Effector CD4-positive, alpha-beta T cell (primary cell): ENCODE measurements around the gene NIT2.
"Not testable (repeated sequence)": the region's sequence is repeated elsewhere in the genome, so short reads cannot be mapped to it uniquely, and the experiment has no call there.

Experiments used
- DNase-seq: peaks from one replicate; pipeline ENCODE4 v3.0.0-alpha.2; 2020
- total RNA-seq: gene quantifications from one replicate; lab custom pipeline; 2026; lab: John Stamatoyannopoulos, UW

The NIT2 gene
- 21.0 reads per million, percentile 48 among the genes with 10 or more reads in this experiment for total RNA-seq

GRCh38 chr3:100334488-100335351 is at the start of gene NIT2:
Gene NIT2 (plus strand): TSS chr3:100334757. CDS start chr3:100334792, 35 bp downstream.
- peak; percentile 71 for DNase-seq

- no peak for DNase-seq
Measured at GRCh38 chr3:100288288-100288894, 46.2 kb upstream of the NIT2 start.

GRCh38 chr3:100289339-100289738 is 45.2 kb upstream of the NIT2 start:
- DNase-seq = no peak

- no peak for DNase-seq
Measured at GRCh38 chr3:100295089-100295488, 39.5 kb upstream of the NIT2 start.

GRCh38 chr3:100297784-100298183 is 36.8 kb upstream of the NIT2 start:
- DNase-seq = no peak

- DNase-seq = no peak
Measured at GRCh38 chr3:100299016-100299415, 35.5 kb upstream of the NIT2 start.

- DNase-seq = no peak
Measured at GRCh38 chr3:100306695-100307094, 27.9 kb upstream of the NIT2 start.

GRCh38 chr3:100310355-100310965 is 24.1 kb upstream of the NIT2 start:
- no peak for DNase-seq

GRCh38 chr3:100311011-100311410 is 23.5 kb upstream of the NIT2 start:
- DNase-seq = no peak

GRCh38 chr3:100316641-100317069 is 17.9 kb upstream of the NIT2 start:
- DNase-seq = peak; percentile 14

- no peak for DNase-seq
Measured at GRCh38 chr3:100317912-100318311, 16.6 kb upstream of the NIT2 start.

- no peak for DNase-seq
Measured at GRCh38 chr3:100319951-100320350, 14.6 kb upstream of the NIT2 start.

GRCh38 chr3:100324044-100324443 is 10.5 kb upstream of the NIT2 start:
- DNase-seq = no peak

- no peak for DNase-seq
Measured at GRCh38 chr3:100325827-100326226, 8.7 kb upstream of the NIT2 start.

GRCh38 chr3:100327377-100327776 is 7.2 kb upstream of the NIT2 start:
- DNase-seq = not testable (repeated sequence)

GRCh38 chr3:100329800-100330489 is 4.6 kb upstream of the NIT2 start:
- no peak for DNase-seq

GRCh38 chr3:100330651-100331050 is 3.9 kb upstream of the NIT2 start:
- DNase-seq = no peak

GRCh38 chr3:100331660-100332059 is 2.9 kb upstream of the NIT2 start:
- DNase-seq = no peak

GRCh38 chr3:100333051-100333450 is 1.5 kb upstream of the NIT2 start:
- DNase-seq = no peak

- no peak for DNase-seq
Measured at GRCh38 chr3:100333970-100334487, 528 bp upstream of the NIT2 start.

GRCh38 chr3:100335434-100335833 is 877 bp downstream of the NIT2 start:
- DNase-seq = no peak

- DNase-seq = not testable (repeated sequence)
Measured at GRCh38 chr3:100336229-100336628, 1.7 kb downstream of the NIT2 start.

GRCh38 chr3:100338911-100339310 is 4.4 kb downstream of the NIT2 start:
- DNase-seq = no peak
